ENCODE results near the gene MGAT5B.

DNA sequence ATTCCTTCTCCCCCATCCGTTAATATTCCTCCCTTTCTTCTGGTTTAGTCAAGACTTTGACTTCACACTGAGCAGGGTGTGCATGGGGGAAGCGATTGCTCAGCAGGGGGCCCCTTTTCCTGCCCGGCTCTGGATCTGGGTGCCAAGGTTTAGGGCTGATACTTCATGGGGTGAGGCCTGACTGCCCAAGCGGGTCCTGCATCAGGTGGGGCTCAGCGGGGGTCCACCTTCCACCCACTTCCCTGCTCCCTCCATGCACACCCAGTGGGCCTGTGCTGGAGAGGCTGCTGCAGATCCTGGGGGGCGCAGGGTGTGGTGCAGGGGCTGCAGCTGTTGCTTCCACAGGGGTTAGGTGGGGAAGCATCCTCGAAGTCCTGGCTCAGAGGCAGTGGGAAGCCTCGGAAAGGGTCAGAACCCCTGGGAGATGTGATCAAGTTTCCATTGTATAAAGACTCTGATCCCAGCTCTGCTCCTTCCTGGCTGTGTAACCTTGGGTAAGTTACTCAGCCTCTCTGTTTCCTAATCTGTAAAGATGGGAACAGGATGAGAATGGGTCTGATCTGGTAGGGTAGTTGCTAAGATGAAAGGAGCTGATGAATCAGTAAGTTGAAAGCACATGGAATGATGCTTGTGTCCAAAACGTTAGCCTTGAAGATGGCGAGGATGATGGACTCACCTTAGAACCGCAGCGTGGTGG is 53.3 kb downstream of the MGAT5B start:
- TF ChIP-seq, protein P1, sequence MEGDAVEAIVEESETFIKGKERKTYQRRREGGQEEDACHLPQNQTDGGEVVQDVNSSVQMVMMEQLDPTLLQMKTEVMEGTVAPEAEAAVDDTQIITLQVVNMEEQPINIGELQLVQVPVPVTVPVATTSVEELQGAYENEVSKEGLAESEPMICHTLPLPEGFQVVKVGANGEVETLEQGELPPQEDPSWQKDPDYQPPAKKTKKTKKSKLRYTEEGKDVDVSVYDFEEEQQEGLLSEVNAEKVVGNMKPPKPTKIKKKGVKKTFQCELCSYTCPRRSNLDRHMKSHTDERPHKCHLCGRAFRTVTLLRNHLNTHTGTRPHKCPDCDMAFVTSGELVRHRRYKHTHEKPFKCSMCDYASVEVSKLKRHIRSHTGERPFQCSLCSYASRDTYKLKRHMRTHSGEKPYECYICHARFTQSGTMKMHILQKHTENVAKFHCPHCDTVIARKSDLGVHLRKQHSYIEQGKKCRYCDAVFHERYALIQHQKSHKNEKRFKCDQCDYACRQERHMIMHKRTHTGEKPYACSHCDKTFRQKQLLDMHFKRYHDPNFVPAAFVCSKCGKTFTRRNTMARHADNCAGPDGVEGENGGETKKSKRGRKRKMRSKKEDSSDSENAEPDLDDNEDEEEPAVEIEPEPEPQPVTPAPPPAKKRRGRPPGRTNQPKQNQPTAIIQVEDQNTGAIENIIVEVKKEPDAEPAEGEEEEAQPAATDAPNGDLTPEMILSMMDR (conservative IDR thresholded peaks at IDR 0.05 in 1 of 2, IDR thresholded peaks at IDR 0.05 in 1 of 2; ENCODE audit: low read depth in 1 of 2, low read length in 2 of 2) = no peak
- no peak for TF ChIP-seq EZH2 (IDR thresholded peaks at IDR 0.05; ENCODE audit: low read length, missing control alignments)

Data from fibroblast of lung (primary cell).